IPS DF 6.9 (cell line): Measurements from ENCODE around the gene FER.
"Not testable (repeated sequence)": the region's sequence is repeated elsewhere in the genome, so short reads cannot be mapped to it uniquely, and the experiment has no call there.

ENCODE experiments used
- DNase-seq: peaks from one replicate; pipeline ENCODE4 v3.0.0-alpha.2; 2013; ENCODE audit warnings: low read depth, low spot score
- H3K27ac ChIP-seq: one replicate; pipeline ENCODE4 v1.5.1; 2013; ENCODE audit warnings: low read length, control low read depth
- H3K27me3 ChIP-seq: 2 replicates; pipeline ENCODE4 v1.6.1; 2013; ENCODE audit warnings: mild to moderate bottlenecking, low read length; ENCODE audit not compliant: control insufficient read depth, insufficient read depth
- H3K36me3 ChIP-seq: 2 replicates; pipeline ENCODE4 v1.6.1; 2013; ENCODE audit warnings: low read length; ENCODE audit not compliant: control insufficient read depth, insufficient read depth
- H3K4me1 ChIP-seq: 2 replicates; pipeline ENCODE4 v1.6.1; 2013; ENCODE audit warnings: low read length; ENCODE audit not compliant: control insufficient read depth, insufficient read depth
- H3K4me3 ChIP-seq: 2 replicates; pipeline ENCODE4 v1.5.1; 2013; ENCODE audit warnings: mild to moderate bottlenecking, low read length
- H3K9me3 ChIP-seq: 2 replicates; pipeline ENCODE4 v1.6.1; 2013; ENCODE audit warnings: low read length, inconsistent platforms; ENCODE audit not compliant: control insufficient read depth, insufficient read depth
- WGBS: extraction: QIAGEN DNeasy Blood & Tissue Kit; methylation state at CpG from one replicate; pipeline ENCODE4 v1.1.7; 2013; ENCODE audit warnings: mixed read lengths, missing lambda C conversion rate; ENCODE audit not compliant: insufficient read length, insufficient coverage; 5-methylcytosine and 5-hydroxymethylcytosine counted together

The FER gene

GRCh38 chr5:108997720-108998119 lies 250.0 kb downstream of the FER start:
- Histone ChIP-seq H3K27ac (no peak overlapping the region), H3K4me3 (no peak overlapping the region), H3K9me3 (no peaks in the 10 kb centered on the region), H3K4me1 (no peaks in the 10 kb centered on the region), H3K36me3 (no peaks in the 10 kb centered on the region), H3K27me3 (no peaks in the 10 kb centered on the region)
- WGBS: no CpG with 5 or more reads among the region's 4 CpGs
- DNase-seq: no peak

GRCh38 chr5:108998216-108998615 lies 250.5 kb downstream of the FER start:
- no peak overlapping the region for H3K4me3 ChIP-seq
- H3K9me3 ChIP-seq: no peaks in the 10 kb centered on the region
- H3K27ac ChIP-seq: no peak overlapping the region
- no peak for DNase-seq
- WGBS: no CpG with 5 or more reads among the region's 11 CpGs
- no peaks in the 10 kb centered on the region for H3K36me3 ChIP-seq
- H3K4me1 ChIP-seq: no peaks in the 10 kb centered on the region
- no peaks in the 10 kb centered on the region for H3K27me3 ChIP-seq

GRCh38 chr5:109003928-109004327 lies 256.2 kb downstream of the FER start:
- WGBS: no CpG with 5 or more reads among the region's 4 CpGs
- Histone ChIP-seq H3K9me3 (no peaks in the 10 kb centered on the region), H3K36me3 (no peaks in the 10 kb centered on the region), H3K4me1 (no peaks in the 10 kb centered on the region), H3K4me3 (no peak overlapping the region), H3K27ac (no peak overlapping the region), H3K27me3 (no peaks in the 10 kb centered on the region)
- DNase-seq: no peak

GRCh38 chr5:109005297-109006009 lies 257.8 kb downstream of the FER start:
- no peak for DNase-seq
- H3K27ac ChIP-seq: no peak overlapping the region
- WGBS: no CpG with 5 or more reads among the region's 4 CpGs

GRCh38 chr5:109006129-109006528 lies 258.4 kb downstream of the FER start:
- no peaks in the 10 kb centered on the region for H3K9me3 ChIP-seq
- H3K4me1 ChIP-seq: no peaks in the 10 kb centered on the region
- no peaks in the 10 kb centered on the region for H3K27me3 ChIP-seq
- no CpG with 5 or more reads among the region's 6 CpGs for WGBS
- H3K4me3 ChIP-seq: no peak overlapping the region
- H3K27ac ChIP-seq: no peak overlapping the region
- H3K36me3 ChIP-seq: no peaks in the 10 kb centered on the region
- DNase-seq: no peak

More at GRCh38 chr5:109005297-109006009, 257.8 kb downstream of the FER start:
- H3K4me1 ChIP-seq: no peaks in the 10 kb centered on the region
- H3K9me3 ChIP-seq: no peaks in the 10 kb centered on the region
- H3K4me3 ChIP-seq: no peak overlapping the region
- no peaks in the 10 kb centered on the region for H3K27me3 ChIP-seq
- H3K36me3 ChIP-seq: no peaks in the 10 kb centered on the region

- no peak overlapping the region for H3K27ac ChIP-seq
- H3K9me3 ChIP-seq: no peaks in the 10 kb centered on the region
- no peaks in the 10 kb centered on the region for H3K27me3 ChIP-seq
- no peaks in the 10 kb centered on the region for H3K36me3 ChIP-seq
- WGBS: no CpG with 5 or more reads among the region's 1 CpG
- no peak for DNase-seq
- H3K4me3 ChIP-seq: no peak overlapping the region
- H3K4me1 ChIP-seq: no peaks in the 10 kb centered on the region
Observed at GRCh38 chr5:109016300-109016699, 268.6 kb downstream of the FER start.

GRCh38 chr5:109022056-109022455 lies 274.4 kb downstream of the FER start:
- Histone ChIP-seq H3K36me3 (no peaks in the 10 kb centered on the region), H3K4me1 (no peaks in the 10 kb centered on the region), H3K9me3 (no peaks in the 10 kb centered on the region), H3K27me3 (no peaks in the 10 kb centered on the region), H3K27ac (no peak overlapping the region), H3K4me3 (no peak overlapping the region)
- no peak for DNase-seq

- WGBS: no CpG with 5 or more reads among the region's 1 CpG
- H3K4me1 ChIP-seq, H3K27ac ChIP-seq, H3K36me3 ChIP-seq, H3K4me3 ChIP-seq, DNase-seq, H3K27me3 ChIP-seq, H3K9me3 ChIP-seq: not testable (repeated sequence)
Observed at GRCh38 chr5:109025729-109026128, 278.0 kb downstream of the FER start.

- Histone ChIP-seq H3K27ac (no peak overlapping the region), H3K36me3 (no peaks in the 10 kb centered on the region), H3K9me3 (no peaks in the 10 kb centered on the region), H3K27me3 (no peaks in the 10 kb centered on the region), H3K4me3 (no peak overlapping the region), H3K4me1 (no peaks in the 10 kb centered on the region)
- whole genome bisulfite sequencing: no CpG with 5 or more reads among the region's 1 CpG
- DNase-seq: no peak
Observed at GRCh38 chr5:109027983-109028607, 280.4 kb downstream of the FER start.

GRCh38 chr5:109028608-109029299 lies 281.1 kb downstream of the FER start:
- no peak overlapping the region for H3K4me3 ChIP-seq
- no peaks in the 10 kb centered on the region for H3K36me3 ChIP-seq
- H3K27ac ChIP-seq: no peak overlapping the region
- DNase-seq: no peak
- WGBS: no CpG with 5 or more reads among the region's 2 CpGs
- no peaks in the 10 kb centered on the region for H3K4me1 ChIP-seq
- H3K9me3 ChIP-seq: no peaks in the 10 kb centered on the region
- no peaks in the 10 kb centered on the region for H3K27me3 ChIP-seq
